RWPE1 (cell line): ENCODE results near the gene TUT7.
"Not testable (repeated sequence)": the region's sequence is repeated elsewhere in the genome, so short reads cannot be mapped to it uniquely, and the experiment has no call there.

Experiments used
- CTCF ChIA-PET: fragments of 350-600 bp; sonication (Branson Sonifier 250); formaldehyde crosslinking; extraction: SDS; loops from one replicate; lab custom pipeline; 2021; lab: Yijun Ruan, JAX
- POLR2A ChIA-PET: fragments of 400-600 bp; formaldehyde crosslinking; extraction: SDS; loops from one replicate; lab custom pipeline; 2020; ENCODE audit warnings: antibody characterized with exemption; ENCODE audit not compliant: low non-redundant PET; lab: Yijun Ruan, JAX
- DNase-seq: peaks from one replicate; pipeline ENCODE4 v3.0.0; 2012; ENCODE audit warnings: low spot score
- H3K27ac ChIP-seq: fragments of 450-650 bp; 2 replicates; pipeline ENCODE4 v1.5.1; 2017
- TF ChIP-seq, protein P1 (sequence below): fragments of 450-650 bp; conservative IDR thresholded peaks from 2 replicates; pipeline ENCODE4 v1.5.1; 2017; ENCODE audit warnings: low read depth, mild to moderate bottlenecking

Gene TUT7

GRCh38 chr9:86315078-86315477 is 39.1 kb downstream of the TUT7 start:
- DNase-seq = no peak
- TF ChIP-seq, protein P1, sequence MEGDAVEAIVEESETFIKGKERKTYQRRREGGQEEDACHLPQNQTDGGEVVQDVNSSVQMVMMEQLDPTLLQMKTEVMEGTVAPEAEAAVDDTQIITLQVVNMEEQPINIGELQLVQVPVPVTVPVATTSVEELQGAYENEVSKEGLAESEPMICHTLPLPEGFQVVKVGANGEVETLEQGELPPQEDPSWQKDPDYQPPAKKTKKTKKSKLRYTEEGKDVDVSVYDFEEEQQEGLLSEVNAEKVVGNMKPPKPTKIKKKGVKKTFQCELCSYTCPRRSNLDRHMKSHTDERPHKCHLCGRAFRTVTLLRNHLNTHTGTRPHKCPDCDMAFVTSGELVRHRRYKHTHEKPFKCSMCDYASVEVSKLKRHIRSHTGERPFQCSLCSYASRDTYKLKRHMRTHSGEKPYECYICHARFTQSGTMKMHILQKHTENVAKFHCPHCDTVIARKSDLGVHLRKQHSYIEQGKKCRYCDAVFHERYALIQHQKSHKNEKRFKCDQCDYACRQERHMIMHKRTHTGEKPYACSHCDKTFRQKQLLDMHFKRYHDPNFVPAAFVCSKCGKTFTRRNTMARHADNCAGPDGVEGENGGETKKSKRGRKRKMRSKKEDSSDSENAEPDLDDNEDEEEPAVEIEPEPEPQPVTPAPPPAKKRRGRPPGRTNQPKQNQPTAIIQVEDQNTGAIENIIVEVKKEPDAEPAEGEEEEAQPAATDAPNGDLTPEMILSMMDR = no peak
- H3K27ac ChIP-seq = no peak overlapping the region
- CTCF ChIA-PET = interaction anchor here (0.6 to 1.1 kb wide), 3 partner anchors 9 to 573 kb away, joined by 4 to 6 read pairs (median 4); no protein-coding TSS in a partner anchor
- POLR2A ChIA-PET = no interaction called here

DNA sequence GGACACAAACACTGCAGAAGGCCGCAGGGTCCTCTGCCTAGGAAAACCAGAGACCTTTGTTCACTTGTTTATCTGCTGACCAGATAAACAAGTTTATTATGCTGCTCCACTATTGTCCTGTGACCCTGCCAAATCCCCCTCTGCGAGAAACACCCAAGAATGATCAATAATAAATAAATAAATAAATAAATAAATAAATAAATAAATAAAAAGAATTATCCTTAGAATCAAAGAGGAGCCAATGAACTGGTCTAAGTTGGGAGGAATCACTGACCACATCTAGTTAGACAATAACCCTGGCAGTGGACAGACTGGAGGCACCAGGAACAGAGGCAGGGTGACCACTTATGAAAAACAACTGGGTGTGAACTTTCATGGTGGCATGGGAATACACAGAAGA is 41.3 kb downstream of the TUT7 start:
- POLR2A ChIA-PET, DNase-seq, CTCF ChIA-PET, H3K27ac ChIP-seq: not testable (repeated sequence)

- CTCF ChIA-PET = interaction anchor here (1.5 kb wide), 1 partner anchor 11 kb away, joined by 4 read pairs; no protein-coding TSS in a partner anchor
- H3K27ac ChIP-seq = no peak overlapping the region
- POLR2A ChIA-PET = no interaction called here
- no peak for DNase-seq
- TF ChIP-seq, protein P1 = no peak
Observed at GRCh38 chr9:86308687-86309086, 45.5 kb downstream of the TUT7 start.

DNA sequence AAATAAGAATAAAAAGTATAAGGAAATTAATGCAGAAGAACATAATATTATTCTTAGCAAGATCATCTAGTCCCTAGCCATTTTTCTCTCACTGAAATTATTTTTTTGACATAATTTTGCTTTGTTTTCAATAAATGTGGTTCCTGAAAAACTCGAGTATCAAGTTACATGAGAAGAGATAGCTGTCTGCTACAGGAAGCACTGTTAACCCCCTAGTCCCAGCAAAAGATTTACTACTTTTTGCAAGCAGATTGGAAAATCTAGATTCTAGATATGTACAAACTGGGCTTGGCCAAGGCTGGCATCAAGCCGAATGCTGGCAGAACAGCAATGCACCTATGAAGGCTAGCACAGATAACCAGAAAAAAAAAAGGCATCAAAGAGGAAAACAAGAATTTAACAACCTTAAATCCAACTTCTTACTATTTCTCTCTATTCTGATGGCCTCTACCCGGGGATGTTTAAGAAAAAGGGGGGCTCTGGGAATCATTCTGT is 49.9 kb downstream of the TUT7 start:
- DNase-seq = no peak
- ChIA-PET POLR2A (no interaction called here), CTCF (interaction anchor here (0.6 kb wide), 1 partner anchor 102 kb away, joined by 6 read pairs; no protein-coding TSS in a partner anchor)
- TF ChIP-seq, protein P1 = no peak
- no peak overlapping the region for H3K27ac ChIP-seq

GRCh38 chr9:86303316-86303975 is 50.8 kb downstream of the TUT7 start:
- ChIA-PET CTCF (interaction anchor here (0.6 kb wide), 1 partner anchor 101 kb away, joined by 6 read pairs; no protein-coding TSS in a partner anchor), POLR2A (no interaction called here)
- TF ChIP-seq, protein P1 = no peak
- H3K27ac ChIP-seq = no peak overlapping the region
- peak; percentile 61 for DNase-seq

DNA sequence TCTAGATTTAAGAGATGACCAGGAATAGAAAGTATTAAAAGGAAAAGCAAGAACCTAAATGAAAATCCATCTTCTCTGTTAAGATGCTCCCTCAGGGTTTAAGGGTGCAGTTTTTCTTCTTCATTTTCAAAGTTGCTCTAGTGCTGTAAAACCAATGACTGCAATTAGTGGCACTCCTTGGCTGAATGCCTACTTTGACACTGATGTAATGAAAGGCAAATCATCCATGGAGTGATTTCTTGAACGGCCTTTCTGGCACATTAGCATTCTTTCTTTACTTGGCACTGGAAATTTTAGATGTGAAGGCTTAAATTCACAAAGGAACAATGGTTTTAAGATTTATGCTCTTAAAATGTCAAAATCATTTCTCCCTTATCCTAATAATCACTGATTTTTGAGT is 52.5 kb downstream of the TUT7 start:
- CTCF ChIA-PET = no interaction called here
- POLR2A ChIA-PET = no interaction called here
- DNase-seq = no peak
- TF ChIP-seq, protein P1 = no peak
- no peak overlapping the region for H3K27ac ChIP-seq

GRCh38 chr9:86300701-86301100 is 53.5 kb downstream of the TUT7 start:
- DNase-seq = no peak
- CTCF ChIA-PET = no interaction called here
- TF ChIP-seq, protein P1 = no peak
- POLR2A ChIA-PET = no interaction called here
- no peak overlapping the region for H3K27ac ChIP-seq
